Stomach (tissue), 9 donors: ENCODE data around the gene NRG3. TPM values are rescaled to one million over a fixed set of nuclear protein-coding genes. Genes with fewer than 3 reads are reported as not detected.

ENCODE experiments used
- DNase-seq, 2 donors: peaks; one replicate each; pipeline versions ENCODE4 v3.0.0 to v3.0.0-alpha.2; 2013 to 2019
- H3K27ac ChIP-seq, 5 donors: fragments of 200-600 bp in 4 of 5; sonication (generic) in 4 of 5; one replicate each; pipeline ENCODE4 v1.5.1; 2013 to 2019; ENCODE audit warnings: mild to moderate bottlenecking in 1 of 5, moderate library complexity in 1 of 5
- H3K27me3 ChIP-seq, 3 donors: fragments of 200-600 bp; sonication (generic); one replicate each; pipeline ENCODE4 v1.5.1; 2017 to 2019; ENCODE audit warnings: mixed run types in 1 of 3
- H3K36me3 ChIP-seq, 4 donors: fragments of 200-600 bp; sonication (generic); 1 replicate in 3 of 4; 2 replicates in 1 of 4; pipeline ENCODE4 v1.5.1; 2016 to 2019
- H3K4me1 ChIP-seq, 4 donors: fragments of 200-600 bp; sonication (generic); one replicate each; pipeline ENCODE4 v1.5.1; 2016 to 2019
- H3K4me3 ChIP-seq, 4 donors: fragments of 200-600 bp; sonication (generic) in 3 of 4; one replicate each; pipeline ENCODE4 v1.5.1; 2016 to 2019; ENCODE audit warnings: mild to moderate bottlenecking in 1 of 4
- H3K9me3 ChIP-seq, 4 donors: fragments of 200-600 bp; sonication (generic); one replicate each; pipeline ENCODE4 v1.5.1; 2016 to 2019
- CTCF ChIP-seq, 7 experiments: fragments of 450-650 bp in 4 of 7; fragments of 200-600 bp in 3 of 7; sonication (generic) in 3 of 7; IDR thresholded peaks; one replicate each; pipeline ENCODE4 v1.5.1; 2016 to 2019; ENCODE audit warnings: antibody characterized with exemption in 7 of 7, control low read depth in 2 of 7, mild to moderate bottlenecking in 1 of 7
- EP300 ChIP-seq: sonication (generic); formaldehyde crosslinking; IDR thresholded peaks from one replicate; pipeline ENCODE4 v1.6.1; 2017; ENCODE audit warnings: antibody characterized with exemption
- POLR2A ChIP-seq, 4 donors: fragments of 450-650 bp; IDR thresholded peaks; one replicate each; pipeline ENCODE4 v1.6.1; 2016; ENCODE audit warnings: antibody characterized with exemption in 4 of 4, control low read depth in 2 of 4, mild to moderate bottlenecking in 1 of 4, moderate library complexity in 1 of 4
- POLR2AphosphoS5 ChIP-seq, 3 donors: sonication (generic); formaldehyde crosslinking; IDR thresholded peaks; one replicate each; pipeline ENCODE4 v1.6.1; 2016; ENCODE audit warnings: antibody characterized with exemption in 3 of 3
- WGBS, 5 donors: extraction: QIAGEN DNeasy Blood & Tissue Kit in 3 of 5; methylation state at CpG; one replicate each; pipeline versions ENCODE4 v1.1.5 to v1.1.7; 2013 to 2018; 5-methylcytosine and 5-hydroxymethylcytosine counted together
- intact Hi-C: fragments of 100-400 bp; cut with DNase I; formaldehyde crosslinking; loops from one replicate; pipeline ENCODE4 v1.15.1; 2023; ENCODE audit warnings: low total_unique reads
- polyA plus RNA-seq, 3 donors: library from polyadenylated mRNA; stranded (reverse); fragments of 200-250 nt; gene quantifications; one replicate each; pipeline ENCODE4 v1.2.3, GENCODE V29; 2013
- total RNA-seq, 5 donors: library from RNA; depleted of rRNA; stranded (reverse); fragments of >200 nt; gene quantifications; one replicate each; pipeline versions ENCODE4 v1.1.0 to v1.2.3, GENCODE V29; 2014 to 2016
- donor health status: healthy with polysubstance abuse.
- donor health status: Bipolar disorder and iron deficiency.
- donor health status: healthy.

NRG3 gene
- total and polyA plus RNA-seq, 8 donors, result 0.08 to 2.5 (median 0.52) TPM; not detected in 4

GRCh38 chr10:81914736-81915503 lies 39.9 kb downstream of the NRG3 start:
- Histone ChIP-seq H3K36me3 (no peaks in the 10 kb centered on the region), H3K27me3 (no peaks in the 10 kb centered on the region), H3K9me3 (no peaks in the 10 kb centered on the region), H3K27ac (no peak overlapping the region), H3K4me3 (no peak overlapping the region), H3K4me1 (peaks cover 0 to 5% (median 0%) of the 10 kb centered on the region in 4 donors)
- intact Hi-C loops, result no loop called here
- TF ChIP-seq EP300, result no peak
- no peak for TF ChIP-seq POLR2AphosphoS5 (IDR thresholded peaks at IDR 0.05)
- no peak for TF ChIP-seq CTCF (IDR thresholded peaks at IDR 0.05)
- TF ChIP-seq POLR2A (IDR thresholded peaks at IDR 0.05), result no peak
- DNase-seq, result no peak
- 27 to 47% (median 41%) methylated on average over 3 of the region's 3 CpGs for WGBS, 5 donors

GRCh38 chr10:81915504-81915897 lies 40.5 kb downstream of the NRG3 start:
- H3K36me3 ChIP-seq, result no peaks in the 10 kb centered on the region
- 29 to 42% (median 36%) methylated on average over 2 of the region's 2 CpGs for WGBS, 5 donors
- intact Hi-C loops, result no loop called here
- TF ChIP-seq CTCF (IDR thresholded peaks at IDR 0.05) (no peak), EP300 (no peak)
- peaks cover 0 to 5% (median 0%) of the 10 kb centered on the region in 4 donors for H3K4me1 ChIP-seq
- H3K9me3 ChIP-seq, result no peaks in the 10 kb centered on the region
- no peaks in the 10 kb centered on the region for H3K27me3 ChIP-seq
- H3K4me3 ChIP-seq, result no peak overlapping the region
- H3K27ac ChIP-seq, result no peak overlapping the region
- no peak for DNase-seq

GRCh38 chr10:81917666-81918065 lies 42.7 kb downstream of the NRG3 start:
- H3K27me3 ChIP-seq, result no peaks in the 10 kb centered on the region
- no peak overlapping the region for H3K27ac ChIP-seq
- no peak for TF ChIP-seq CTCF (IDR thresholded peaks at IDR 0.05)
- no peak for DNase-seq
- H3K36me3 ChIP-seq, result no peaks in the 10 kb centered on the region
- intact Hi-C loops, result no loop called here
- H3K9me3 ChIP-seq, result no peaks in the 10 kb centered on the region
- 61 to 78% (median 76%) methylated on average over 5 of the region's 5 CpGs for WGBS, 5 donors
- no peak overlapping the region for H3K4me3 ChIP-seq
- peaks cover 0 to 5% (median 0%) of the 10 kb centered on the region in 4 donors for H3K4me1 ChIP-seq

GRCh38 chr10:81918766-81919165 lies 43.8 kb downstream of the NRG3 start:
- Histone ChIP-seq H3K36me3 (no peaks in the 10 kb centered on the region), H3K9me3 (no peaks in the 10 kb centered on the region), H3K4me3 (no peak overlapping the region), H3K27ac (no peak overlapping the region), H3K27me3 (no peaks in the 10 kb centered on the region), H3K4me1 (peaks cover 0 to 5% (median 0%) of the 10 kb centered on the region in 4 donors)
- 47 to 67% (median 50%) methylated on average over 1 of the region's 1 CpG for WGBS, 5 donors
- TF ChIP-seq POLR2AphosphoS5 (IDR thresholded peaks at IDR 0.05) (no peak), CTCF (IDR thresholded peaks at IDR 0.05) (no peak)
- intact Hi-C loops, result no loop called here
- no peak for DNase-seq
